Tibial nerve (tissue), 4 donors: Measurements from ENCODE around the gene PICK1.

Source experiments
- EP300 ChIP-seq, 2 donors: sonication (generic); formaldehyde crosslinking; IDR thresholded peaks; one replicate each; pipeline ENCODE4 v1.6.1; 2017; ENCODE audit warnings: antibody characterized with exemption in 2 of 2, mild to moderate bottlenecking in 1 of 2
- POLR2A ChIP-seq, 2 donors: fragments of 450-650 bp; IDR thresholded peaks; one replicate each; pipeline ENCODE4 v1.6.1; 2017; ENCODE audit warnings: antibody characterized with exemption in 2 of 2, mild to moderate bottlenecking in 2 of 2, moderate library complexity in 2 of 2
- TF ChIP-seq, protein P1 (sequence below), 5 experiments: fragments of 200-600 bp in 3 of 5; fragments of 450-650 bp in 2 of 5; sonication (generic) in 3 of 5; IDR thresholded peaks; one replicate each; pipeline ENCODE4 v1.5.1; 2016 to 2019; ENCODE audit warnings: antibody characterized with exemption in 5 of 5, mild to moderate bottlenecking in 3 of 5, moderate library complexity in 2 of 5

DNA sequence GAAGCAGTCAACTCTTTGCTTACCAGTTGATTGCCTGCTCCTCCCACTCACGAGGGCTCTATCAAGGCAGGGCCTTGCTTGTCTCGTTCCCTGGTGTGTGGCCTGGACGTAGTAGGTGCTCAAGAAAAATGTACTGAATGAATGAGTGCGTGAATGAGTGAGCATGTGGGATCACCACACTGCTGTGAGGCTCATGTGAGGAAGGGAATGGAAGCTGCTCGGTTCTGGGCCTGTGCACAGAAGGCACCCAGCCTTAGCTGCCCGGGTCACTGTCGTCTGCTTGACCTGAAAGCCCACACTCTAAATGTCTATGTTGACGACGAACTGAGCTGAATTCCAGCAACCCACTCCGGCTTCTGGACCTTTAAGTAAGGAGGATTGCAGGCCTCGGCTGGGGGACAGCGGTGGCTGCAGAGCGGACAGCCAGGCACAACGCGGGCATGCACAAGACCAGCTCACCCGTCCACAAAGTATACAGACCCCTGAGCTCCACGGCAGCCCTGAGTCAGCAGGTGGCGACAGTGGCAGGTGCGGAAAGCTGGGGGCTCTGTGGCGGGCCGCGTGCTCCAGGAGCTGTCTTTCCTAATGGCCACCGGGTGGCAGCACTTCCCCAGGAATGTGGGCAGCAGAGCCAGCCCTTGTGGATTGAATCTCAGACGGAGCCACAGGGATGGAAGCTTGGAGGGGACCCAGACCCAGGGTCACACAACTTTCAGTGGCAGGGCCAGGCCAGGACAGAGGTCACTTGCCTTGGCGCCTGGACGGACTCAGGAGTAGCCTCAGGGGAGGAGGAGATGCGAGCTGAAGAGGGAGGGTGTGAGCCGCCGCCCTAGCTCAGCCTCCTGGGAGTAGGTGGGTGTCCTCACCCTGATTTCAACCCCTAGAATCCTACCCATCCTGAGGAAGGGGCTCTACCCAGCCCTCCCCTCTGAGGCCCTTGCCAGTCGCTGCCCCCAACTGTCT lies 5.0 kb upstream of the PICK1 start:
- TF ChIP-seq, protein P1, sequence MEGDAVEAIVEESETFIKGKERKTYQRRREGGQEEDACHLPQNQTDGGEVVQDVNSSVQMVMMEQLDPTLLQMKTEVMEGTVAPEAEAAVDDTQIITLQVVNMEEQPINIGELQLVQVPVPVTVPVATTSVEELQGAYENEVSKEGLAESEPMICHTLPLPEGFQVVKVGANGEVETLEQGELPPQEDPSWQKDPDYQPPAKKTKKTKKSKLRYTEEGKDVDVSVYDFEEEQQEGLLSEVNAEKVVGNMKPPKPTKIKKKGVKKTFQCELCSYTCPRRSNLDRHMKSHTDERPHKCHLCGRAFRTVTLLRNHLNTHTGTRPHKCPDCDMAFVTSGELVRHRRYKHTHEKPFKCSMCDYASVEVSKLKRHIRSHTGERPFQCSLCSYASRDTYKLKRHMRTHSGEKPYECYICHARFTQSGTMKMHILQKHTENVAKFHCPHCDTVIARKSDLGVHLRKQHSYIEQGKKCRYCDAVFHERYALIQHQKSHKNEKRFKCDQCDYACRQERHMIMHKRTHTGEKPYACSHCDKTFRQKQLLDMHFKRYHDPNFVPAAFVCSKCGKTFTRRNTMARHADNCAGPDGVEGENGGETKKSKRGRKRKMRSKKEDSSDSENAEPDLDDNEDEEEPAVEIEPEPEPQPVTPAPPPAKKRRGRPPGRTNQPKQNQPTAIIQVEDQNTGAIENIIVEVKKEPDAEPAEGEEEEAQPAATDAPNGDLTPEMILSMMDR (IDR thresholded peaks at IDR 0.05) = peak; percentile 83 to 97 (median 90)
- TF ChIP-seq POLR2A (IDR thresholded peaks at IDR 0.05) (peak in 1 of 2 donors; percentile 17), EP300 (IDR thresholded peaks at IDR 0.05) (peak in 1 of 2 donors; percentile 47)
